Measurements from ENCODE around the gene DPM3.
"Not testable (repeated sequence)": the region's sequence is repeated elsewhere in the genome, so short reads cannot be mapped to it uniquely, and the experiment has no call there.

DPM3 gene

GRCh38 chr1:155120253-155120652 lies 20.1 kb downstream of the DPM3 start:
- TF ChIP-seq CTCF (IDR thresholded peaks at IDR 0.05; ENCODE audit: low read length) (no peak), EZH2phosphoT487 (IDR thresholded peaks at IDR 0.05; ENCODE audit: low read length) (no peak), EZH2 (optimal IDR thresholded peaks at IDR 0.05; ENCODE audit: low read depth, low read length) (no peak)
- Histone ChIP-seq H3K9me2 (replicated peaks; ENCODE audit: insufficient read depth, low read length) (no peaks in the 10 kb centered on the region), H3K27ac (ENCODE audit: low read length) (no peak overlapping the region), H3K4me3 (ENCODE audit: low read length) (no peak overlapping the region), H3K9me3 (replicated peaks; ENCODE audit: insufficient read depth, low read length) (no peaks in the 10 kb centered on the region), H2AFZ (ENCODE audit: low read length) (no peak overlapping the region), H3K36me3 (replicated peaks; ENCODE audit: insufficient read depth, low read length) (no peaks in the 10 kb centered on the region), H3K4me2 (ENCODE audit: low read depth, low read length) (no peak overlapping the region), H4K20me1 (ENCODE audit: insufficient read depth, low read length) (no peaks in the 10 kb centered on the region), H3K27me3 (replicated peaks; ENCODE audit: insufficient read depth, low read length) (peaks cover 85% of the 10 kb centered on the region), H3K9ac (ENCODE audit: low read length) (no peak overlapping the region), H3K4me1 (ENCODE audit: low read length) (peaks cover 14% of the 10 kb centered on the region), H3F3A (ENCODE audit: insufficient read depth, low read length) (peaks cover 13% of the 10 kb centered on the region; the same call in 1 of the 2 replicates), H3K79me2 (ENCODE audit: low read length) (no peaks in the 10 kb centered on the region)
- DNase-seq: no peak

- DNase-seq: peak; percentile 42
- not testable (repeated sequence) for H3K9me2 ChIP-seq (replicated peaks; ENCODE audit: insufficient read depth, low read length); H3K36me3 ChIP-seq (replicated peaks; ENCODE audit: insufficient read depth, low read length); H3K27ac ChIP-seq (ENCODE audit: low read length); H4K20me1 ChIP-seq (ENCODE audit: insufficient read depth, low read length); H3K4me3 ChIP-seq (ENCODE audit: low read length); H2AFZ ChIP-seq (ENCODE audit: low read length); H3K9me3 ChIP-seq (replicated peaks; ENCODE audit: insufficient read depth, low read length); H3K9ac ChIP-seq (ENCODE audit: low read length); H3K79me2 ChIP-seq (ENCODE audit: low read length)
- H3K4me1 ChIP-seq (ENCODE audit: low read length): peaks cover 14% of the 10 kb centered on the region
- peaks cover 13% of the 10 kb centered on the region; the same call in 1 of the 2 replicates for H3F3A ChIP-seq (ENCODE audit: insufficient read depth, low read length)
- peak overlapping the region; percentile 53 for H3K4me2 ChIP-seq (ENCODE audit: low read depth, low read length)
- peaks cover 68% of the 10 kb centered on the region for H3K27me3 ChIP-seq (replicated peaks; ENCODE audit: insufficient read depth, low read length)
Observed at GRCh38 chr1:155118090-155118489, 22.2 kb downstream of the DPM3 start.

GRCh38 chr1:155117610-155118009 lies 22.7 kb downstream of the DPM3 start:
- no peak overlapping the region for H3K27ac ChIP-seq (ENCODE audit: low read length)
- peaks cover 63% of the 10 kb centered on the region for H3K27me3 ChIP-seq (replicated peaks; ENCODE audit: insufficient read depth, low read length)
- H3K79me2 ChIP-seq (ENCODE audit: low read length): no peaks in the 10 kb centered on the region
- H3K9me2 ChIP-seq (replicated peaks; ENCODE audit: insufficient read depth, low read length): no peaks in the 10 kb centered on the region
- H3K4me3 ChIP-seq (ENCODE audit: low read length): no peak overlapping the region; the same call in 1 of the 2 replicates
- peaks cover 13% of the 10 kb centered on the region; the same call in 1 of the 2 replicates for H3F3A ChIP-seq (ENCODE audit: insufficient read depth, low read length)
- no peaks in the 10 kb centered on the region for H3K36me3 ChIP-seq (replicated peaks; ENCODE audit: insufficient read depth, low read length)
- H3K4me1 ChIP-seq (ENCODE audit: low read length): peaks cover 14% of the 10 kb centered on the region
- peak overlapping the region; percentile 53 for H3K4me2 ChIP-seq (ENCODE audit: low read depth, low read length)
- H2AFZ ChIP-seq (ENCODE audit: low read length): no peak overlapping the region
- H4K20me1 ChIP-seq (ENCODE audit: insufficient read depth, low read length): no peaks in the 10 kb centered on the region
- H3K9me3 ChIP-seq (replicated peaks; ENCODE audit: insufficient read depth, low read length): no peaks in the 10 kb centered on the region
- TF ChIP-seq EZH2 (optimal IDR thresholded peaks at IDR 0.05; ENCODE audit: low read depth, low read length) (no peak), EZH2phosphoT487 (IDR thresholded peaks at IDR 0.05; ENCODE audit: low read length) (no peak), CTCF (IDR thresholded peaks at IDR 0.05; ENCODE audit: low read length) (no peak)
- H3K9ac ChIP-seq (ENCODE audit: low read length): no peak overlapping the region
- no peak for DNase-seq

- no peaks in the 10 kb centered on the region for H3K79me2 ChIP-seq (ENCODE audit: low read length)
- no peak overlapping the region for H3K4me3 ChIP-seq (ENCODE audit: low read length)
- peaks cover 13% of the 10 kb centered on the region; the same call in 1 of the 2 replicates for H3F3A ChIP-seq (ENCODE audit: insufficient read depth, low read length)
- peaks cover 49% of the 10 kb centered on the region for H3K27me3 ChIP-seq (replicated peaks; ENCODE audit: insufficient read depth, low read length)
- H3K36me3 ChIP-seq (replicated peaks; ENCODE audit: insufficient read depth, low read length): no peaks in the 10 kb centered on the region
- no peak overlapping the region for H2AFZ ChIP-seq (ENCODE audit: low read length)
- DNase-seq: no peak
- H3K4me2 ChIP-seq (ENCODE audit: low read depth, low read length): no peak overlapping the region
- H3K27ac ChIP-seq (ENCODE audit: low read length): no peak overlapping the region
- no peak for TF ChIP-seq EZH2 (optimal IDR thresholded peaks at IDR 0.05; ENCODE audit: low read depth, low read length)
- TF ChIP-seq EZH2phosphoT487 (IDR thresholded peaks at IDR 0.05; ENCODE audit: low read length): no peak
- no peak for TF ChIP-seq CTCF (IDR thresholded peaks at IDR 0.05; ENCODE audit: low read length)
- peaks cover 14% of the 10 kb centered on the region for H3K4me1 ChIP-seq (ENCODE audit: low read length)
- no peaks in the 10 kb centered on the region for H4K20me1 ChIP-seq (ENCODE audit: insufficient read depth, low read length)
- H3K9me2 ChIP-seq (replicated peaks; ENCODE audit: insufficient read depth, low read length): no peaks in the 10 kb centered on the region
- H3K9me3 ChIP-seq (replicated peaks; ENCODE audit: insufficient read depth, low read length): no peaks in the 10 kb centered on the region
- no peak overlapping the region for H3K9ac ChIP-seq (ENCODE audit: low read length)
Observed at GRCh38 chr1:155116113-155116764, 24.1 kb downstream of the DPM3 start.
